Measurements from ENCODE around the gene ANKIB1.

The ANKIB1 gene

DNA sequence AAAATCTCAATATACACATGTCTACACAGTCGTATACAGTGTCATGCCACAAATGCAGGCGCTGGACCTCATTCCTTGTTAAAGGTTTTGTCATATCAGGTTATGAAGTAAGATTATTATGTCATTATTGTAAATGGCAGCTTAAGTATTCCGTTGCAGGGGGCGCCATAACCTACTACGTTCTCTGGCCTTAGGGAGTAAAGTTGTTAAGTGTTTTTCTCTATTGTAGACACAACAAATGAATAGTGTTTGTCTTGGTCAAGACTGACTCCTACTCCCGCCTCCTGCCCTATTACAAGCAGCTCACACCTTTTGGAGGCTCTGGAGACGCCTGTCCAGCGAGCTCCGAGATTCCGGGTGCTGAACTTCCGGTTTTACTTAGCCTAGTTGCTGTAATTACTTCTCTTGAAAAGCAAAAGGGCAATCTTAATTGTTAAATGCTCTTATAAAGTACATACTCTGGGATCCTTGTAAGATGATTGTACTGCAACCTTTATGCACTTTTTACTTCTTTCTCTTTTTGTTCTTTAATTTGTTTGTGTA, 202.5 kb downstream of the ANKIB1 start:
- Histone ChIP-seq H3K4me1 (ENCODE audit: insufficient read depth, insufficient read length) (no peaks in the 10 kb centered on the region), H3K36me3 (ENCODE audit: insufficient read depth, insufficient read length, low read length) (peaks cover 47% of the 10 kb centered on the region), H3K9ac (ENCODE audit: insufficient read length, low read depth) (peak overlapping the region; percentile 90), H3K27me3 (ENCODE audit: insufficient read depth, insufficient read length) (no peaks in the 10 kb centered on the region), H3K9me3 (ENCODE audit: insufficient read depth, low read length) (no peaks in the 10 kb centered on the region), H3K4me3 (ENCODE audit: insufficient read length, low read depth) (peak overlapping the region; percentile 84)
- DNase-seq (ENCODE audit: low read depth, low spot score), result no peak
- no peak for TF ChIP-seq ZNF274 (IDR thresholded peaks at IDR 0.05; ENCODE audit: low read depth, low read length)
- TF ChIP-seq YY1 (IDR thresholded peaks at IDR 0.05; ENCODE audit: insufficient read depth, insufficient read length), result no peak
- no peak for TF ChIP-seq SUZ12 (IDR thresholded peaks at IDR 0.05; ENCODE audit: extremely low read depth, insufficient read depth, insufficient read length)

Data from NT2/D1 (cell line).